RWPE2 (cell line): Measurements from ENCODE around the gene ATP6V1B1.

Experiments
- ATAC-seq: fragments of 200-7000 bp; cut with Tn5 transposase; 3 replicates; pipeline ENCODE4 v1.9.1; 2021; ENCODE audit warnings: low read depth
- DNase-seq: peaks from one replicate; pipeline ENCODE4 v3.0.0-alpha.2; 2020; ENCODE audit warnings: low spot score
- H3K27ac ChIP-seq: fragments of 450-650 bp; 2 replicates; pipeline ENCODE4 v1.5.1; 2017; ENCODE audit warnings: mild to moderate bottlenecking; ENCODE audit not compliant: poor library complexity, severe bottlenecking
- H3K27me3 ChIP-seq: fragments of 250-450 bp; sonication (Bioruptor Pico); 2 replicates; pipeline ENCODE4 v1.5.1; 2021; ENCODE audit warnings: mild to moderate bottlenecking, moderate library complexity; ENCODE audit not compliant: insufficient read depth, poor library complexity, severe bottlenecking
- H3K36me3 ChIP-seq: fragments of 250-450 bp; sonication (Bioruptor Pico); 2 replicates; pipeline ENCODE4 v1.5.1; 2020; ENCODE audit warnings: low read depth, mild to moderate bottlenecking, moderate library complexity
- H3K4me1 ChIP-seq: fragments of 250-450 bp; sonication (Bioruptor Pico); 2 replicates; pipeline ENCODE4 v1.5.1; 2021; ENCODE audit warnings: mild to moderate bottlenecking, moderate library complexity; ENCODE audit not compliant: insufficient read depth, poor library complexity, severe bottlenecking
- H3K4me3 ChIP-seq: fragments of 250-450 bp; sonication (Bioruptor Pico); 2 replicates; pipeline ENCODE4 v1.5.1; 2021; ENCODE audit warnings: mild to moderate bottlenecking, moderate library complexity; ENCODE audit not compliant: severe bottlenecking
- H3K9me3 ChIP-seq: fragments of 250-450 bp; sonication (Bioruptor Pico); 2 replicates; pipeline ENCODE4 v1.5.1; 2021; ENCODE audit warnings: mild to moderate bottlenecking, moderate library complexity; ENCODE audit not compliant: severe bottlenecking
- CTCF ChIP-seq: fragments of 450-650 bp; IDR thresholded peaks from one replicate; pipeline ENCODE4 v1.5.1; 2017; ENCODE audit warnings: mild to moderate bottlenecking, moderate library complexity; ENCODE audit not compliant: poor library complexity, severe bottlenecking

The ATP6V1B1 gene

GRCh38 chr2:70927641-70928040, 8.1 kb upstream of the ATP6V1B1 start:
- DNase-seq (no peak), ATAC-seq (no peak)
- H3K9me3 ChIP-seq = no peaks in the 10 kb centered on the region
- no peak overlapping the region for H3K27ac ChIP-seq
- H3K36me3 ChIP-seq = no peaks in the 10 kb centered on the region
- H3K4me3 ChIP-seq = no peak overlapping the region
- no peak for TF ChIP-seq CTCF
- H3K4me1 ChIP-seq = no peaks in the 10 kb centered on the region
- H3K27me3 ChIP-seq = no peaks in the 10 kb centered on the region

- DNase-seq (no peak), ATAC-seq (no peak)
- TF ChIP-seq CTCF = no peak
- Histone ChIP-seq H3K27ac (no peak overlapping the region), H3K27me3 (no peaks in the 10 kb centered on the region), H3K36me3 (no peaks in the 10 kb centered on the region), H3K4me3 (no peak overlapping the region), H3K4me1 (no peaks in the 10 kb centered on the region), H3K9me3 (no peaks in the 10 kb centered on the region)
Measured at GRCh38 chr2:70928366-70928765, 7.3 kb upstream of the ATP6V1B1 start.

GRCh38 chr2:70930371-70931329, 5.0 kb upstream of the ATP6V1B1 start:
- H3K36me3 ChIP-seq = no peaks in the 10 kb centered on the region
- H3K9me3 ChIP-seq = no peaks in the 10 kb centered on the region
- no peaks in the 10 kb centered on the region for H3K27me3 ChIP-seq
- no peak for TF ChIP-seq CTCF
- H3K4me3 ChIP-seq = no peak overlapping the region
- ATAC-seq (no peak), DNase-seq (no peak)
- no peaks in the 10 kb centered on the region for H3K4me1 ChIP-seq
- no peak overlapping the region for H3K27ac ChIP-seq

- no peaks in the 10 kb centered on the region for H3K27me3 ChIP-seq
- no peak for TF ChIP-seq CTCF
Measured at GRCh38 chr2:70931376-70932000, 4.2 kb upstream of the ATP6V1B1 start.

More at GRCh38 chr2:70931376-70932000, 4.2 kb upstream of the ATP6V1B1 start:
- Histone ChIP-seq H3K27ac (no peak overlapping the region), H3K4me1 (no peaks in the 10 kb centered on the region), H3K9me3 (no peaks in the 10 kb centered on the region), H3K4me3 (no peak overlapping the region), H3K36me3 (no peaks in the 10 kb centered on the region)
- DNase-seq = no peak
- ATAC-seq = no peak
